Lung (tissue), 12 donors: ENCODE data around the gene LAMP5. TPM values are rescaled to one million over a fixed set of nuclear protein-coding genes. Genes with fewer than 3 reads are reported as not detected.

Experiments used
- ATAC-seq: fragments of 200-7000 bp; cut with Tn5 transposase; one replicate; pipeline ENCODE4 v1.9.1; 2020; ENCODE audit warnings: moderate number of reproducible peaks; ENCODE audit not compliant: insufficient read depth, low FRiP score
- DNase-seq, 3 donors: peaks; one replicate each; pipeline ENCODE4 v3.0.0-alpha.2; 2013 to 2017
- H3K27ac ChIP-seq, 2 donors: one replicate each; pipeline ENCODE4 v1.5.1; 2013; ENCODE audit warnings: mild to moderate bottlenecking in 2 of 2, moderate library complexity in 2 of 2, control low read depth in 1 of 2, inconsistent platforms in 1 of 2, low read depth in 1 of 2, low read length in 1 of 2
- H3K27me3 ChIP-seq, 3 donors: one replicate each; pipeline ENCODE4 v1.5.1; 2013; ENCODE audit warnings: low read length in 2 of 3; ENCODE audit not compliant: control insufficient read depth in 3 of 3, insufficient read depth in 3 of 3
- H3K36me3 ChIP-seq, 4 donors: one replicate each; pipeline ENCODE4 v1.5.1; 2013; ENCODE audit warnings: low read length in 4 of 4, mild to moderate bottlenecking in 1 of 4, moderate library complexity in 1 of 4; ENCODE audit not compliant: control insufficient read depth in 4 of 4, insufficient read depth in 4 of 4
- H3K4me1 ChIP-seq, 5 donors: one replicate each; pipeline ENCODE4 v1.5.1; 2013; ENCODE audit warnings: low read length in 5 of 5, mild to moderate bottlenecking in 2 of 5, moderate library complexity in 1 of 5; ENCODE audit not compliant: control insufficient read depth in 5 of 5, insufficient read depth in 5 of 5
- H3K4me3 ChIP-seq: one replicate; pipeline ENCODE4 v1.5.1; 2013; ENCODE audit warnings: mild to moderate bottlenecking, control low read depth, moderate library complexity
- H3K9ac ChIP-seq, 2 donors: one replicate each; pipeline ENCODE4 v1.5.1; 2013; ENCODE audit warnings: low read length in 2 of 2, control low read depth in 1 of 2; ENCODE audit not compliant: insufficient read depth in 1 of 2
- H3K9me3 ChIP-seq, 4 donors: one replicate each; pipeline ENCODE4 v1.5.1; 2013; ENCODE audit warnings: low read length in 3 of 4, mild to moderate bottlenecking in 1 of 4, moderate library complexity in 1 of 4; ENCODE audit not compliant: control insufficient read depth in 4 of 4, insufficient read depth in 3 of 4
- CTCF ChIP-seq: IDR thresholded peaks from 2 replicates; pipeline ENCODE4 v1.5.1; 2012; ENCODE audit warnings: mild to moderate bottlenecking; ENCODE audit errors: control extremely low read depth, extremely low read depth
- WGBS, 2 donors: extraction: QIAGEN DNeasy Blood & Tissue Kit; methylation state at CpG; one replicate each; pipeline ENCODE4 v1.1.7; 2013; 5-methylcytosine and 5-hydroxymethylcytosine counted together
- polyA plus RNA-seq, 2 donors: library from polyadenylated mRNA; stranded (reverse); fragments of 200-250 nt; gene quantifications; one replicate each; pipeline ENCODE4 v1.2.1, GENCODE V29; 2013
- total RNA-seq, 2 donors: library from RNA; depleted of rRNA in 1 of 2; stranded (reverse); fragments of >200 nt in 1 of 2; gene quantifications; one replicate each; pipeline ENCODE4 v1.2.1, GENCODE V29; 2014 to 2021
- donor health status: control.
- donor health status: control.
- donor health status: Bipolar disorder and iron deficiency.
- donor health status: healthy.
- donor health status: DM: yes; HTN: yes; CAD: no.

Gene LAMP5
- total and polyA plus RNA-seq, 4 donors, result 0.06 to 3.3 (median 0.23) TPM

GRCh38 chr20:9551808-9552550 is 37.6 kb downstream of the LAMP5 start:
- ATAC-seq, result no peak
- WGBS, 2 donors, result 61 to 64% methylated on average over 4 of the region's 4 CpGs
- TF ChIP-seq CTCF, result no peak

DNA sequence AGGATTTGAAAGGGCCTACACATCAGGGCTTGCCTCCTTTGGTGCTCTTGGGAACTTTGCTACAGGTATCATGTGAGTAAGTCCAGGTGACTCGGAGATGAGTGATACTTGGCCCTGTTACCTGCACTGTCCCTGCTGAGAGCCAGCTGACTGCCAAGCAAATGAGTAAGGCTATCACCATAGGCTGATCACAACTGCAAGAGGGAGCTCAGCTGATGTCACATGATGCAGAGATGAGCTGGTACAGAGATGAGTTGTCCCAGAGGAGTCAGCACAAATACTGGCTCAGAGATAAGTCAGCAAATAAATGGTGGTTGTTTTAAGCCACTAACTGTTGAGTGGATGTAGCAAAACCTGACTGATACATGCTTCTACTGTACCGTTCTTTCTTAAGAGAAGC is 41.4 kb downstream of the LAMP5 start:
- DNase-seq, result no peak
- no peaks in the 10 kb centered on the region for H3K4me1 ChIP-seq
- H3K27me3 ChIP-seq, result no peaks in the 10 kb centered on the region

More at GRCh38 chr20:9551808-9552550, 37.6 kb downstream of the LAMP5 start:
- Histone ChIP-seq H3K36me3 (no peaks in the 10 kb centered on the region), H3K4me3 (no peak overlapping the region), H3K4me1 (no peaks in the 10 kb centered on the region), H3K9me3 (peaks cover 0 to 5% (median 2%) of the 10 kb centered on the region in 4 donors), H3K27ac (no peak overlapping the region), H3K27me3 (no peaks in the 10 kb centered on the region), H3K9ac (no peak overlapping the region)
- peak in 1 of 3 donors; percentile 13 for DNase-seq

DNA sequence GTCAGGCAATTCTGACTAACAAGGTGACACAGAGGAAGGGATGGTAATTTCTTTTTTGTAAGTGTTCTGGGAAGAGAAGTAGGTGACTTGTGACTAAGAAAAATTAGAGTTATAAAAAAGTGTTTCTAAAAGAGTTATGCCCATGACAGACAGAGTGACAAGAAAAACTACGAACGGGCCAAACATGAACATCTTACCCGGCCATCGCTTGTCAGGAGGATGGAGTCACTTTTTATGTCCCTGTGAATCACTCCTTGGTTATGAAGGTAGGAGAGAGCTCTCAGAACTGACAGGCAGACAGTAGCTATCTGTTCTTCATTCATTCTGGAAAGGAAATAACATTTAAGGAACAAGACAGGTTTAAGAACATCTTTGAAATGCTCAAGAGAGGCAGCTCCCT is 43.0 kb downstream of the LAMP5 start:
- no peak overlapping the region for H3K9ac ChIP-seq
- no peaks in the 10 kb centered on the region for H3K36me3 ChIP-seq
- no peaks in the 10 kb centered on the region for H3K4me1 ChIP-seq
- ATAC-seq (no peak), DNase-seq (no peak)
- 95 to 98% methylated on average over 4 of the region's 4 CpGs for WGBS, 2 donors
- H3K27ac ChIP-seq, result no peak overlapping the region
- peaks cover 2 to 5% (median 2%) of the 10 kb centered on the region in 4 donors for H3K9me3 ChIP-seq
- H3K27me3 ChIP-seq, result no peaks in the 10 kb centered on the region
- TF ChIP-seq CTCF, result no peak
- H3K4me3 ChIP-seq, result no peak overlapping the region

More for the DNA sequence above, 41.4 kb downstream of the LAMP5 start:
- ATAC-seq, result no peak
- no peaks in the 10 kb centered on the region for H3K36me3 ChIP-seq
- TF ChIP-seq CTCF, result no peak
- H3K4me3 ChIP-seq, result no peak overlapping the region
- H3K27ac ChIP-seq, result no peak overlapping the region
- 90 to 92% methylated on average over 2 of the region's 2 CpGs for WGBS, 2 donors
- peaks cover 0 to 5% (median 2%) of the 10 kb centered on the region in 4 donors for H3K9me3 ChIP-seq
- H3K9ac ChIP-seq, result no peak overlapping the region
